ENCODE data around the gene NR4A2.

NR4A2 gene

DNA sequence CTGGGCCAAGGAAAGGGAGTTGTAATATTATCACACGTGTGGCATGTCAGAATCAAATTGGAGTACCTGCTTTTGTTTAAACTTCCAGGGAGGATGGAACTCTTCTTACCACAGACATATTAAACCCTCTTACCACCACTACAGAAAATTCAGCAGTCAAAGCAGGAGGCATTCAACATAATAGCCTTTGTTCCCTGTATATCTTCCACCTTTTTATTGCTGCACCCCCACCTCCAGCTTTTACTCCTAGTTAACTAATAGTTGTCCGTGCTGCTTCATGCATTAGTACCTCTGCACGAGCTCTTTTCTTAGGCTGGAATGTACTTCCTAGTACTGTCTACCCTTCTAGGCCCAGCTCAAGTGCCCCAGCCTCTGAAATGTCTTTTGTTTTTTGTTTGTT lies 14.9 kb upstream of the NR4A2 start:
- peaks cover 16% of the 10 kb centered on the region for H3K4me1 Mint-ChIP-seq
- H3K9me3 Mint-ChIP-seq: no peaks in the 10 kb centered on the region
- H3K4me3 Mint-ChIP-seq: no peak overlapping the region
- TF ChIP-seq, protein P1, sequence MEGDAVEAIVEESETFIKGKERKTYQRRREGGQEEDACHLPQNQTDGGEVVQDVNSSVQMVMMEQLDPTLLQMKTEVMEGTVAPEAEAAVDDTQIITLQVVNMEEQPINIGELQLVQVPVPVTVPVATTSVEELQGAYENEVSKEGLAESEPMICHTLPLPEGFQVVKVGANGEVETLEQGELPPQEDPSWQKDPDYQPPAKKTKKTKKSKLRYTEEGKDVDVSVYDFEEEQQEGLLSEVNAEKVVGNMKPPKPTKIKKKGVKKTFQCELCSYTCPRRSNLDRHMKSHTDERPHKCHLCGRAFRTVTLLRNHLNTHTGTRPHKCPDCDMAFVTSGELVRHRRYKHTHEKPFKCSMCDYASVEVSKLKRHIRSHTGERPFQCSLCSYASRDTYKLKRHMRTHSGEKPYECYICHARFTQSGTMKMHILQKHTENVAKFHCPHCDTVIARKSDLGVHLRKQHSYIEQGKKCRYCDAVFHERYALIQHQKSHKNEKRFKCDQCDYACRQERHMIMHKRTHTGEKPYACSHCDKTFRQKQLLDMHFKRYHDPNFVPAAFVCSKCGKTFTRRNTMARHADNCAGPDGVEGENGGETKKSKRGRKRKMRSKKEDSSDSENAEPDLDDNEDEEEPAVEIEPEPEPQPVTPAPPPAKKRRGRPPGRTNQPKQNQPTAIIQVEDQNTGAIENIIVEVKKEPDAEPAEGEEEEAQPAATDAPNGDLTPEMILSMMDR (IDR thresholded peaks at IDR 0.05; ENCODE audit: unreplicated experiment in 3 of 3): no peak
- H3K27me3 Mint-ChIP-seq (ENCODE audit: low read depth): no peaks in the 10 kb centered on the region
- H3K36me3 Mint-ChIP-seq (ENCODE audit: low read depth): no peaks in the 10 kb centered on the region
- no peak overlapping the region for H3K27ac Mint-ChIP-seq

DNA sequence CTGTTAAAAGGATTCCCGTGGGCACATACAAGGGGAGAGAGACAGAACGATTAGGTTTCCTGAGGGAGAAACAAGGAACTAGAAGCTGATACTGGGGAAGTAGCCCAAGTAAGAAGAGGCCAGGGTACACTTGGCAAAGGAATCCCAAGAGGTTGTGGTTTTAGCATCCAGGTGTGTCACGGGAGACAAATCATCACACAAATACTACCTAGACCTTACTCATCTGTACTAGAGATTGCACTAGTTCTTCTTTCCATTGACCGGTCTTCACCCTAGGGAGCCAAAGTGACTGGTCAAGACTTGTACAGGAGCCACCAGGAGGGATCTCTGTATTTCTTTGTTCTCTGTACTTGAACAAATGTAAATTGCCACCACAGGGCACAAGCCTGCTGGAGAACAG lies 14.2 kb upstream of the NR4A2 start:
- no peaks in the 10 kb centered on the region for H3K9me3 Mint-ChIP-seq
- TF ChIP-seq, protein P1 (IDR thresholded peaks at IDR 0.05; ENCODE audit: unreplicated experiment in 3 of 3): no peak

DNA sequence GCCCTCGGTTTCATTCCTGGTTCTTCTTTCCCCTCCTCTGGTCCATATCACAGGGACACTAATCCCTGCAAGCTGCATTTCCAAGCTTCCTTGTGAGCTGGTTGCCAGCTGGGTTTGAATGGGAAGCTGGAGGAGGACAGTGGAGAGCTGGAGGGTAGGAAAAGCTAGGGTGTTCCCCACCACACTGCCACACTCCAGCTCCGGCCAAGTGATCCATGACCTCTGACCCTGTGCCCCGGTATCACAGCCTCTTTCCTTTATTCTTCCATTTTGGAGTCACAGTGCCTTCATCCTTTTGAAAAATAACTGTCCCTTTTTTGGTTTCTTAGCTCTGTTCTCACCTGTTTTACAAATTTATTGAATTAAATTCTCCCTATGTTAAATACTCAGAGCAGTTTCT lies 13.1 kb upstream of the NR4A2 start:
- Mint-ChIP-seq H3K9me3 (no peaks in the 10 kb centered on the region), H3K27ac (no peak overlapping the region), H3K4me3 (no peak overlapping the region), H3K36me3 (ENCODE audit: low read depth) (no peaks in the 10 kb centered on the region), H3K27me3 (ENCODE audit: low read depth) (no peaks in the 10 kb centered on the region), H3K4me1 (peaks cover 9% of the 10 kb centered on the region)
- TF ChIP-seq, protein P1 (IDR thresholded peaks at IDR 0.05; ENCODE audit: unreplicated experiment in 3 of 3): no peak

More for the DNA sequence above, 14.2 kb upstream of the NR4A2 start:
- no peaks in the 10 kb centered on the region for H3K36me3 Mint-ChIP-seq (ENCODE audit: low read depth)
- no peak overlapping the region for H3K4me3 Mint-ChIP-seq
- no peaks in the 10 kb centered on the region for H3K27me3 Mint-ChIP-seq (ENCODE audit: low read depth)
- peaks cover 13% of the 10 kb centered on the region for H3K4me1 Mint-ChIP-seq
- H3K27ac Mint-ChIP-seq: no peak overlapping the region

DNA sequence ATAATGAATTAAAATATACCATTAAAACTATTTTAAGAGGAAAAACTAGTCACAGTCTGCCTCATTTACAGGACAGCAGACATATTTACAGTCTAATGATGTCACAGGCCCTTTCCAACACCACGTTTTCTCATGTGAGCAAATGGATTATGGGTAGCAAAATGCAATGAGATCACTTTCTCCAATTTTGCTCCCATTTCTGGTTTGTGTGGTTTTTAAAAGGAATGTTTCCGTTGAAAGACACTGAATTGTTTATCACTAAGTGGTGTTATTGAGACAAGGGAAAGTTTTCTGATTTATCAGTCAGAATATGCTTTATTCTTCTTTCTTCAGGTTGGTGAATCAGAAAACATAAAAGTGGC lies 11.4 kb upstream of the NR4A2 start:
- TF ChIP-seq, protein P1 (IDR thresholded peaks at IDR 0.05; ENCODE audit: unreplicated experiment in 3 of 3): no peak
- Mint-ChIP-seq H3K4me1 (peaks cover 9% of the 10 kb centered on the region), H3K4me3 (peak overlapping the region in 1 of 3 experiments; percentile 95), H3K27ac (peak overlapping the region in 1 of 3 experiments; percentile 94), H3K27me3 (ENCODE audit: low read depth) (no peaks in the 10 kb centered on the region), H3K9me3 (no peaks in the 10 kb centered on the region), H3K36me3 (ENCODE audit: low read depth) (no peaks in the 10 kb centered on the region)

DNA sequence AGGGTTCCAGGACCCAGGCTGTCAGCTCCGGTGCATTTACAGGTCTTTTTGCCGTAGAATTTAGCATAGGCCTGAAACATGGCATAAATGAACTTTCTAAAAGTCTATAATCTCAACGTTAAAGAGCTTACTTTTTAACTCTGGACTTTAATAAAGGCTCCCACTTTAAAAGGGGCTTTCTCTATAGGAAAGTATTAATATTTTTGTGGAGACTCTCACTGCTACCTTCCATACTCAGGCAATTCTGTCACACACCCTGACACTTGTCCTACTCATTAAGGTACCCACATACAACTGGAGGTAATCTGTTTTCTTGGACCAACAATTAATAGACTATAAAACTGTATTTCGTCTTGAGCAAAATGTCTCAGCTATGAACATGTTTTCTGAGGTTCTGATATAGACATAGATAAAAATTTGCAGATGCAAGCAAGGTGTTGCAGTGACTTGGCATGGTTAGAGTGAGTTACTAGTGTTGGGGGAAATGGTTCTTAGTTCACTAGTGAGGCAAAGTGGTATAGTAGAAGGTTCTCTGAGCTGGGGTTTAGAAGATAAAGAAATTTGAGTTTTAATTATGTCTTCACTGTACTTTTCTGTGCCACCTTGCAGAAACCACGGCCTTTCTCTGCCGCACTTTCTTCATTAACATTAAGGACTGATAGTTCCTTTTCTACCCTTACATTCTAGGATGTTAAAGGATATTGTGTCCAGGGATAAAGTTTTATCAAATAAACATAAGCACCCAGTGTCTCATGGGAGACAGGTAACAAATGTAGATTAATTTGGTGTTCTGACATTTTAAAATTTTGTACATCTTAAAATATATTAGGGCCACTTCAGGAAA lies 10.8 kb upstream of the NR4A2 start:
- peaks cover 9% of the 10 kb centered on the region for H3K4me1 Mint-ChIP-seq
- H3K36me3 Mint-ChIP-seq (ENCODE audit: low read depth): no peaks in the 10 kb centered on the region
- TF ChIP-seq, protein P1 (IDR thresholded peaks at IDR 0.05; ENCODE audit: unreplicated experiment in 3 of 3): no peak
- peak overlapping the region; percentile 86 to 95 (median 94) for H3K4me3 Mint-ChIP-seq
- no peaks in the 10 kb centered on the region for H3K9me3 Mint-ChIP-seq
- peak overlapping the region; percentile 94 to 99 (median 97) for H3K27ac Mint-ChIP-seq
- H3K27me3 Mint-ChIP-seq (ENCODE audit: low read depth): no peaks in the 10 kb centered on the region
